ENCODE results near the gene RGS1.

RGS1 gene

DNA sequence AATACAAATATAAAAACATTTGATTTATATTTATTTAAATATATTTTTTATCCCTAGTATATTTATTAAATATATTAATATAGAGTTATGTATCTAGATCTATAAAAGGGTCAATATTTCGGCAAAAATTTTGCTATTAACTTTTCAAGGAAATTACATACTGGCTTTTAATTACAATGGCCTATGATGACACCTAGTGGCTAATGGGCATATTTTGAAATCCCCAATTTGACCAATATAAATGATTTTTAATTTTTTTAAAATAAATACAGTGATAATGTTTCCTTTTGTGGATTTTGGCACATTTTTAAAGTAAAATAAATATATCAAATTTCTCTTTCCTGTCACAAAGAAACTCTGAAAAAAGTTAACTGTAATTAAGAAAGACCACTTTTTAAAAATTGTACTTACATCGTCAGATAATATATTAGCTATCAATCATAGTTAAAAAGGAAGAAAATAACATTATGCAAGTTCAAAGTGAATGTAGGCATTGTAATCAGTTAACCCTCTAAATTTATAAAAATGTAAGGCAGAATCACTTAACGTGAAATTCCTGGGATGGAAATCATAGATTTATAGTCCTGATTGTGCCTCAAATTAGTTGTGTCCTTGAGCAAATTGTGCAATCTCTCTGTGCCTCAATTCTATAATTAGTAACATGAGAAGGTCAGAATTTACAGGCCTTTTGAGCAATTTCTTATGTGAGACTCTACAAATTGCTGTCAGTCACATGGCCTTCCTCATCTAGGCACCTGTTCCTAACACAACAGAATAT, 34.7 kb downstream of the RGS1 start:
- H3K4me3 Mint-ChIP-seq, result no peak overlapping the region
- H3K27ac Mint-ChIP-seq, result no peak overlapping the region
- H3K27me3 Mint-ChIP-seq, result peaks cover 13% of the 10 kb centered on the region
- no peak for ATAC-seq
- no peaks in the 10 kb centered on the region for H3K9me3 Mint-ChIP-seq
- H3K4me1 Mint-ChIP-seq, result peaks cover 44% of the 10 kb centered on the region
- H3K36me3 Mint-ChIP-seq, result no peaks in the 10 kb centered on the region

DNA sequence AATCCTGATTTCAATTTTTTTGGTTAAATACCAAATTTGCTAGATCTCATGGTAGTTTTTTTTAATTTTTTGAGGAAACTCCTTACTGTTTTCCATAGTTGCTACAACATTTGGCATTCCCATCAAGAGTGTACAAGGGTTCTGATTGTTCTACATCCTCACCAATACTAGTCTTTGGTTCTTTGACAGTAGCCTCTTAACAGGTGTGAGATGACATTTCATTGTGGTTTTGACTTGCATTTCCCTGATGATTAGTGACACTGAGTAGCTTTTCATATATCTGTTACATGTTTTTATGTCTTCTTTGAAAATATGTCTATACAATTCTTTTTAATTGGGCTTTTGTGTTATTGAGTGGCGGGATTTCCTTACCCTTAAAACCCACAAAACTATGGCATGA, 39.5 kb downstream of the RGS1 start:
- Mint-ChIP-seq H3K27me3 (peaks cover 33% of the 10 kb centered on the region), H3K36me3 (no peaks in the 10 kb centered on the region), H3K4me3 (no peak overlapping the region), H3K9me3 (no peaks in the 10 kb centered on the region), H3K4me1 (peaks cover 8% of the 10 kb centered on the region), H3K27ac (no peak overlapping the region)
- no peak for ATAC-seq

DNA sequence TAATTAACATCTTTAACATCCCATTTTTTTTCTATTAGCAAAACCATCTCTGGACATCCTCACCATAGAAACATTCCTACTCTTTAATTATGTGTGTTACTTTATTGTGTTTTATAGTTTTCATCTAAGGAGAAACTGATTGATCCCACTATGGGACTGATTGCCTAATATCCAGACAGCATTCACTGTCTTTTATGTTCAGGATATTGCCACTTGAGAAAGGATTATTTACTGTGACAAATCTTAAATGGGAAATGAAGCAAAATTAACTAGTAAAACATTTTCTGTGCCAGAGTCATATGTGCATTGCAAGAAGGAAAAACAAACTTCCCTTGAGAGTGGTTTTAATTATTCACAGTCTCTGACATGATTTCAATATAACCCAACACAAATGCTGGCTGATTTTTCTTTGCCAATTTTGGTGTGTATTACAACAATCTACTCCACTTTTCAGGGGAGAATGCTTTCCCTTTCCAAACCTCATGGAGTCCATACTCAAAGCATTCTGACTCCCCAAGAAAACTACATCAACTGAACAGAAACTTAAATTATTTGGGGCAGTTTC, 44.6 kb downstream of the RGS1 start:
- peaks cover 4% of the 10 kb centered on the region for H3K4me1 Mint-ChIP-seq
- peaks cover 72% of the 10 kb centered on the region for H3K27me3 Mint-ChIP-seq
- peaks cover 3% of the 10 kb centered on the region for H3K9me3 Mint-ChIP-seq
- no peak overlapping the region for H3K27ac Mint-ChIP-seq
- no peak overlapping the region for H3K4me3 Mint-ChIP-seq
- ATAC-seq, result no peak
- H3K36me3 Mint-ChIP-seq, result no peaks in the 10 kb centered on the region

DNA sequence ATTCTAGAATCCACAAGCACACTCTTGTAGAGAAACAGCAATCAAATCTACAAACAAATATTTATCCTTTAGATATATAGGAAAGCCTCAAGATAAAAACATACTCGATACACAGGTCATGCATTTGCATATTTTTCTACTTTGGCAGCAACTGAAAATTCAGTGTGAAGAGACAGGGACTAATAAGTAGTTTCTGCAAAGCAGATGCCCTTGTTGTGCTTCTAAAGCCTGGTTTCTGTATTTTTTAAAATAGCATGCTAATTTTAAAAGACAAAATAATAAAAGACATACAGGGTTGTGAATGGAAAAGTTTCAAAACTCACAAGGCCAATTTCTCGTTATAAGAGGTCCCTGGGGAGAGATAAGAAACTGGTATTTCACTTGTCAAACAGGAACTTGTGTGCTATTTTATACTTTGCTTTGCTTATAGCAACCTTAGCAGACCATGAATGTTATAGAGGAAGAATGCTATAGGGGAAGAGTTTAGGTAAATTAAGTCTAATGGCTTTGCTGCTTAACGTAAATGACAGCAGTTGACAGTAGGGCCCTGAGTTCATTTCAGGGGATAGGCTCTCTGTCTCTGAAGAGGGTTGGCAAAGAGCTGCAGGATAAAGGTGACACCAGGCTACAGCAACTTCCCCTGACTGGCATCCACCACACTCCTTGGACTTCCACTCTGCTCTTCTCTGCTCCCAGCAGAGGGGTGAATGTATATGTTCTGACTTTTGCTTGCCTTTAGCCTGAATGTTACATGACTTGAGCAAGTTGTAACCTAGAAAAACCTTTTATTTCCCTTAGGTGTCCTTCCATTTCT, 51.0 kb downstream of the RGS1 start:
- Mint-ChIP-seq H3K4me3 (no peak overlapping the region), H3K27me3 (peaks cover 80% of the 10 kb centered on the region), H3K4me1 (peaks cover 12% of the 10 kb centered on the region), H3K27ac (no peak overlapping the region), H3K36me3 (no peaks in the 10 kb centered on the region), H3K9me3 (peaks cover 3% of the 10 kb centered on the region)
- peak; percentile 75 for ATAC-seq

DNA sequence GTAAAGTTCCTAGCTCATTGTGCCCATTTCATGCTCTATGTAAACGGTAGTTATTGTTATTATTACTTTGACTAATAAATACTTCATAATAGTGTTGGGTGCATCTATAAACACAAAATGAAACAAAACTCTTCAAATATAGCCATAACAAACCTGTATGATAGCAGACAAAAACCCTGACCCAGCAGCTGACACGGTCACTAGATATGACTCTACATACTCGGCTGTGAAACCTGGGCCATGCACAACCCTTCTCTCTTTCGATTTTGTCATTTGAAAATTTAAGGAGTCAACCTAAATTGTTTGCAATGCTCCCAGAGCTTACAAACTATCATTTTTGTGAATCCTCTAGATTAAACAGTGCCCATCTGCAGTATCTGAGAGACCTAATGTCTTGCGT, 52.3 kb downstream of the RGS1 start:
- no peaks in the 10 kb centered on the region for H3K9me3 Mint-ChIP-seq
- H3K4me1 Mint-ChIP-seq, result peaks cover 12% of the 10 kb centered on the region
- no peaks in the 10 kb centered on the region for H3K36me3 Mint-ChIP-seq
- H3K27me3 Mint-ChIP-seq, result peaks cover 69% of the 10 kb centered on the region
- H3K27ac Mint-ChIP-seq, result no peak overlapping the region
- H3K4me3 Mint-ChIP-seq, result no peak overlapping the region
- no peak for ATAC-seq

DNA sequence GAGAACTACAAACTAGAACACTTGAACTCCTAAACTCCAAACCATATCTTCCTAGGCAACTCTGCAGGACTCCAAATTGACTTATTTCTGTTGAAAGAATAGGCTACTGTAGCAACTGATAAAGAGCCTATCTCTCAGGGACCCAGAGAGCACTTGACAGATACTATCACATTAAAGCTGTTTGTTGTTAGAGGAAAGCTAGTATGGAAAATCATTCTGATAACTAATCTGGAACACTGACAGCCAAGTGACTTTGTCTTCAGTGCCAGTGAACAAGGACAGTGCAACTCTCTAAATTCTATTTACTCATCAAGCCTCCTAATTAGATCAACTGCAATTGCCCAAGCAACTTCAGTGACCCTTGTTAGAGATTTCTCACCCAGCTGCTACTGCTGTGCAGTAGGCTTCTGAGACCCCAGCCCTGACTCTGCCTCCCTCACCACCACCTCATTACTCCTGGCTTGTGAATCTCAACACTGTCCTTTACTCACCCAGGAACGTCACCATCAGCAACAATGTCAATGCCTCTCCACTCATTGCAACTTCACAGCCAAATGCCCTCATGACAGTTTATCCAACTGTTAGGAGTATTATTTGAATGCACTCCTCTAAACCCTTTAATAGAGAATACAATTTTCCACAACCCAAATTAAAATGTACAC, 53.0 kb downstream of the RGS1 start:
- ATAC-seq, result no peak
- no peaks in the 10 kb centered on the region for H3K9me3 Mint-ChIP-seq
- H3K4me3 Mint-ChIP-seq, result no peak overlapping the region
- peaks cover 12% of the 10 kb centered on the region for H3K4me1 Mint-ChIP-seq
- H3K27ac Mint-ChIP-seq, result no peak overlapping the region
- H3K27me3 Mint-ChIP-seq, result peaks cover 69% of the 10 kb centered on the region
- H3K36me3 Mint-ChIP-seq, result no peaks in the 10 kb centered on the region

DNA sequence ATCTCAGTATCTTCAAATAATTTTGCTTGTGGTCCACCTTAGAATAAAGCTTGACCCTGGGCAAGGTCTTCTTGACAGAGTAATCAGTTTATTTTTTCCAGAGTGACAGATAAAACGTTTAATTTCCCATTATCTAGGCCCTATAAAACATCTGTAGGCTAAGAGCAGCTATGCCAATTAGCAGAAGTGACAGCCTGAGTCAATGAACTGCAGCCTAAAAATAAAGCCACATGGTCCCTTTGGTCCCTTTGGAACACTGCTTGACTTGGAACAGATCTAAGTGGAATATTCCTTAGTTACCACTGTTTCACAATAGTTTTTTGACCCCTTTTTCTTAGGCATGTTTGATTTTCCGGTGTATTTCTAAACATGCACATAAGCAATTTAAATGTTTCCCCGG, 54.0 kb downstream of the RGS1 start:
- no peak for ATAC-seq
- peaks cover 67% of the 10 kb centered on the region for H3K27me3 Mint-ChIP-seq
- H3K36me3 Mint-ChIP-seq, result no peaks in the 10 kb centered on the region
- H3K4me3 Mint-ChIP-seq, result no peak overlapping the region
- peaks cover 12% of the 10 kb centered on the region for H3K4me1 Mint-ChIP-seq
- no peak overlapping the region for H3K27ac Mint-ChIP-seq
- H3K9me3 Mint-ChIP-seq, result no peaks in the 10 kb centered on the region
